ENCODE results near the gene COQ3.
A peak's percentile ranks its signal among the peaks of the same experiment; 100 is the strongest.

Gene COQ3

GRCh38 chr6:99422912-99423311 lies 28.9 kb upstream of the COQ3 start:
- Histone ChIP-seq H3K4me3 (ENCODE audit: low read depth, low read length) (peak overlapping the region; percentile 96; the same call in 1 of the 2 replicates), H3K27me3 (ENCODE audit: insufficient read depth, low read length) (no peaks in the 10 kb centered on the region), H3K36me3 (ENCODE audit: insufficient read depth, low read length) (no peaks in the 10 kb centered on the region), H3K4me1 (ENCODE audit: control insufficient read depth, insufficient read depth, low read length, unreplicated experiment) (peaks cover 31% of the 10 kb centered on the region), H2AFZ (ENCODE audit: low read length, unreplicated experiment) (no peak overlapping the region), H3K27ac (ENCODE audit: low read depth, low read length) (no peak overlapping the region), H3K79me2 (ENCODE audit: control insufficient read depth, insufficient read depth, low read length, unreplicated experiment) (peaks cover 85% of the 10 kb centered on the region)

DNA sequence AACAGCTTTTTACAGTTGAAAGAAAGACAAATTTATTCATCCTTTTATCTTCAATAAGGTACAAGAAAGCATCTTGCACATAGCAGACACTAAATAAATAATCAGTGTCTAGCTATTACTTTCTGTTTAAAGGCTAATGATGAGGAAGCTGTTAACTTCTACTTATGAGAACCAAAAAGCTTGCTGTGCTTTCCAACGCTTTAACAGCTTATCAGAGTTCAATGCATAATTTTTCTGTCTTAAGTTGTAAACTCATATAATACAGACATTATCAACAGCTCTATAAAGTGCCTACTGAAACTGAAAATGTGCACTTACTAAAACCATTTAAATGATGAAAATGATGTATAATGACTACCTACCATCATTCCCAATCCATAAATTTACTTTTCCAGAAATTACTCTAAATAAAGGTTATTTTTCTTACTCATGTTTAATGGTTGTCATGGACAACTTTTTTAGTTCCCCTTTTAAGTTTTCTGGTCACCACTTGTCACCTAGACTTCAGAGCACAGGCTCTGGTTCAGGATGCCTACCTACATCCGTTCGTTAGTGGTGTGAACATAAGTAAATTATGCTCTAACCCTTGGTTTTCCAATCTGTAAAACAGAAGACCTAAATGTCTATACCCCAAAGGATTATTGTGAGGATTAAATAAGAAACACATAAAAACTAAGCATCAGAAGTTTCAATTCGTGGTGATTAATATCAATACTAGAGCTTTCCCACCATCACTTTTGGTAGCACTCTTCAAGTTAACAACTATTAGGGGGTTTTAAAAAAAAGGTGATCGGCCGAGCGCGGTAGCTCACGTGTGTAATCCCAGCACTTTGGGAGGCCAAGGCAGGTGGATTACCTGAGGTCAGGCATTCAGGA lies 23.1 kb upstream of the COQ3 start:
- Histone ChIP-seq H3K79me2 (ENCODE audit: control insufficient read depth, insufficient read depth, low read length, unreplicated experiment) (peaks cover 93% of the 10 kb centered on the region), H3K27me3 (ENCODE audit: insufficient read depth, low read length) (no peaks in the 10 kb centered on the region), H3K27ac (ENCODE audit: low read depth, low read length) (no peak overlapping the region), H2AFZ (ENCODE audit: low read length, unreplicated experiment) (no peak overlapping the region), H3K4me1 (ENCODE audit: control insufficient read depth, insufficient read depth, low read length, unreplicated experiment) (peaks cover 18% of the 10 kb centered on the region), H3K4me3 (ENCODE audit: low read depth, low read length) (no peak overlapping the region), H3K36me3 (ENCODE audit: insufficient read depth, low read length) (peaks cover 14% of the 10 kb centered on the region)

- H3K4me3 ChIP-seq (ENCODE audit: low read depth, low read length): no peak overlapping the region
- peaks cover 90% of the 10 kb centered on the region for H3K79me2 ChIP-seq (ENCODE audit: control insufficient read depth, insufficient read depth, low read length, unreplicated experiment)
- H3K27me3 ChIP-seq (ENCODE audit: insufficient read depth, low read length): no peaks in the 10 kb centered on the region
- H3K36me3 ChIP-seq (ENCODE audit: insufficient read depth, low read length): peaks cover 14% of the 10 kb centered on the region
- H2AFZ ChIP-seq (ENCODE audit: low read length, unreplicated experiment): no peak overlapping the region
- peaks cover 14% of the 10 kb centered on the region for H3K4me1 ChIP-seq (ENCODE audit: control insufficient read depth, insufficient read depth, low read length, unreplicated experiment)
- H3K27ac ChIP-seq (ENCODE audit: low read depth, low read length): no peak overlapping the region
Observed at GRCh38 chr6:99416226-99416625, 22.2 kb upstream of the COQ3 start.

DNA sequence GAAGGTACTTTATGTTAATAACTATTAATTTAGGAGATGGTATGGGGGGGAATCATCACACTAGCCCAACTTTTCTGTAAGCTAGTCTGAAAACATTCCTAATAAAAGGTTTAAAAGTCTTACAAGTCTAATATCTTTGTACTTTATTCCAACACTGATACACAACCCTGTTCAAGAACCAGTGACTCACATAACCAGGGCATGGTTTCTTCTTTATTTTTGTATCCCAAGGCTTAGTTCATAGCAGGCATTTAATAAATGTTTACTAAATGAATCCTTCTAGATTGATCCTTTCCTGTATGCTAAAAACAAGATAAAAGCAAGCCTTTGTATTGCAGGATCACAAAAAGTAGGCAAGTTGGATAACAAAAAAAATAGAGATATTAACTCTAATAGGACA lies 21.5 kb upstream of the COQ3 start:
- no peaks in the 10 kb centered on the region for H3K27me3 ChIP-seq (ENCODE audit: insufficient read depth, low read length)
- no peak overlapping the region for H3K27ac ChIP-seq (ENCODE audit: low read depth, low read length)
- peaks cover 17% of the 10 kb centered on the region for H3K36me3 ChIP-seq (ENCODE audit: insufficient read depth, low read length)
- H3K4me1 ChIP-seq (ENCODE audit: control insufficient read depth, insufficient read depth, low read length, unreplicated experiment): peaks cover 14% of the 10 kb centered on the region
- H3K4me3 ChIP-seq (ENCODE audit: low read depth, low read length): no peak overlapping the region
- H3K79me2 ChIP-seq (ENCODE audit: control insufficient read depth, insufficient read depth, low read length, unreplicated experiment): peaks cover 88% of the 10 kb centered on the region
- no peak overlapping the region for H2AFZ ChIP-seq (ENCODE audit: low read length, unreplicated experiment)

- Histone ChIP-seq H3K79me2 (ENCODE audit: control insufficient read depth, insufficient read depth, low read length, unreplicated experiment) (peaks cover 56% of the 10 kb centered on the region), H3K4me3 (ENCODE audit: low read depth, low read length) (no peak overlapping the region), H3K36me3 (ENCODE audit: insufficient read depth, low read length) (peaks cover 35% of the 10 kb centered on the region), H2AFZ (ENCODE audit: low read length, unreplicated experiment) (no peak overlapping the region), H3K4me1 (ENCODE audit: control insufficient read depth, insufficient read depth, low read length, unreplicated experiment) (peaks cover 10% of the 10 kb centered on the region), H3K27ac (ENCODE audit: low read depth, low read length) (no peak overlapping the region), H3K27me3 (ENCODE audit: insufficient read depth, low read length) (no peaks in the 10 kb centered on the region)
Observed at GRCh38 chr6:99412065-99412464, 18.1 kb upstream of the COQ3 start.

GRCh38 chr6:99409672-99410071 lies 15.7 kb upstream of the COQ3 start:
- H3K36me3 ChIP-seq (ENCODE audit: insufficient read depth, low read length): peaks cover 48% of the 10 kb centered on the region
- H3K79me2 ChIP-seq (ENCODE audit: control insufficient read depth, insufficient read depth, low read length, unreplicated experiment): peaks cover 34% of the 10 kb centered on the region

GRCh38 chr6:99407076-99407475 lies 13.1 kb upstream of the COQ3 start:
- Histone ChIP-seq H3K36me3 (ENCODE audit: insufficient read depth, low read length) (peaks cover 60% of the 10 kb centered on the region), H3K4me3 (ENCODE audit: low read depth, low read length) (no peak overlapping the region), H3K27ac (ENCODE audit: low read depth, low read length) (no peak overlapping the region), H2AFZ (ENCODE audit: low read length, unreplicated experiment) (no peak overlapping the region), H3K79me2 (ENCODE audit: control insufficient read depth, insufficient read depth, low read length, unreplicated experiment) (peaks cover 11% of the 10 kb centered on the region), H3K27me3 (ENCODE audit: insufficient read depth, low read length) (no peaks in the 10 kb centered on the region), H3K4me1 (ENCODE audit: control insufficient read depth, insufficient read depth, low read length, unreplicated experiment) (no peaks in the 10 kb centered on the region)

More at GRCh38 chr6:99409672-99410071, 15.7 kb upstream of the COQ3 start:
- Histone ChIP-seq H3K4me3 (ENCODE audit: low read depth, low read length) (no peak overlapping the region), H3K27me3 (ENCODE audit: insufficient read depth, low read length) (no peaks in the 10 kb centered on the region), H2AFZ (ENCODE audit: low read length, unreplicated experiment) (no peak overlapping the region), H3K27ac (ENCODE audit: low read depth, low read length) (no peak overlapping the region), H3K4me1 (ENCODE audit: control insufficient read depth, insufficient read depth, low read length, unreplicated experiment) (no peaks in the 10 kb centered on the region)

GRCh38 chr6:99402448-99402847 lies 8.5 kb upstream of the COQ3 start:
- Histone ChIP-seq H3K4me3 (ENCODE audit: low read depth, low read length) (no peak overlapping the region), H3K27ac (ENCODE audit: low read depth, low read length) (no peak overlapping the region), H3K4me1 (ENCODE audit: control insufficient read depth, insufficient read depth, low read length, unreplicated experiment) (no peaks in the 10 kb centered on the region), H3K79me2 (ENCODE audit: control insufficient read depth, insufficient read depth, low read length, unreplicated experiment) (no peaks in the 10 kb centered on the region), H3K27me3 (ENCODE audit: insufficient read depth, low read length) (no peaks in the 10 kb centered on the region), H3K36me3 (ENCODE audit: insufficient read depth, low read length) (peaks cover 68% of the 10 kb centered on the region), H2AFZ (ENCODE audit: low read length, unreplicated experiment) (no peak overlapping the region)

DNA sequence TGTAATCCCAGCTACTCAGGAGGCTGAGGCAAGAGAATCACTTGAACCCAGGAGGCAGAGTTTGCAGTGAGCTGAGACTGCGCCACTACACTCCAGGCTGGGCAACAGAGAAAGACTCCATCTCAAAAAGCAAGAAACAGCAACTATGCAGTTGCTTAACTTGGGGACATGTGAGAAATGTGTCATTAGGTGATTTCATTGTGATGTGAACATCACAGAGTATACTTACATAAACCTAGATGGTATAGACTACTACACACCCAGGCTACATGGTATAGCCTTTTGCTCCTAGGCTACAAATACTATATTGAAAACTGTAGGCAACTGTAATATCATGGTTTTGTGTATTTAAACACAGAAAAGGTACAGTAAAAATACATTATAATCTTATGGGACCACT lies 3.3 kb upstream of the COQ3 start:
- H3K4me1 ChIP-seq (ENCODE audit: control insufficient read depth, insufficient read depth, low read length, unreplicated experiment): no peaks in the 10 kb centered on the region

DNA sequence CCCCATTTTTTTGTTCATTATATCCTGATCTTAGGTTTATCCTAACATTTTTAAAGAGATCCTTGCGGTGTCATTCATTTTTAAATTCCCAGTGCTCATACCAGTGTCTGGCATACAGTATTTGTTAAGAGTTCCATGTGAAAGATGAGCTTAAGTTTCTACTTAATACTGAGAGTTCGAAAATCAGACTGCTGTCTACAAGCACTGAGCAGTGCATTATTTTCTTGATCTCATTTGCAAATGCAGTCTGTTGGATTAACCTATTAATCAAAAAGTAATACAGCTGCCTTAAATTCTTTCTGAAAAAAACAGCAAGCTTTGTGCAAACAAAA lies 663 bp downstream of the COQ3 start:
- H3K4me3 ChIP-seq (ENCODE audit: low read depth, low read length): peak overlapping the region; percentile 85

More for the DNA sequence above, 3.3 kb upstream of the COQ3 start:
- H3K27me3 ChIP-seq (ENCODE audit: insufficient read depth, low read length): no peaks in the 10 kb centered on the region
- H3K36me3 ChIP-seq (ENCODE audit: insufficient read depth, low read length): peaks cover 33% of the 10 kb centered on the region
- no peak overlapping the region for H2AFZ ChIP-seq (ENCODE audit: low read length, unreplicated experiment)
- H3K27ac ChIP-seq (ENCODE audit: low read depth, low read length): no peak overlapping the region
- no peaks in the 10 kb centered on the region for H3K79me2 ChIP-seq (ENCODE audit: control insufficient read depth, insufficient read depth, low read length, unreplicated experiment)
- H3K4me3 ChIP-seq (ENCODE audit: low read depth, low read length): no peak overlapping the region

GRCh38 chr6:99390896-99391295 lies 3.1 kb downstream of the COQ3 start:
- H3K27ac ChIP-seq (ENCODE audit: low read depth, low read length): no peak overlapping the region
- H3K4me1 ChIP-seq (ENCODE audit: control insufficient read depth, insufficient read depth, low read length, unreplicated experiment): no peaks in the 10 kb centered on the region
- no peaks in the 10 kb centered on the region for H3K79me2 ChIP-seq (ENCODE audit: control insufficient read depth, insufficient read depth, low read length, unreplicated experiment)
- H2AFZ ChIP-seq (ENCODE audit: low read length, unreplicated experiment): no peak overlapping the region
- no peaks in the 10 kb centered on the region for H3K36me3 ChIP-seq (ENCODE audit: insufficient read depth, low read length)
- H3K27me3 ChIP-seq (ENCODE audit: insufficient read depth, low read length): no peaks in the 10 kb centered on the region
- no peak overlapping the region for H3K4me3 ChIP-seq (ENCODE audit: low read depth, low read length)

More for the DNA sequence above, 663 bp downstream of the COQ3 start:
- no peaks in the 10 kb centered on the region for H3K27me3 ChIP-seq (ENCODE audit: insufficient read depth, low read length)
- no peaks in the 10 kb centered on the region for H3K4me1 ChIP-seq (ENCODE audit: control insufficient read depth, insufficient read depth, low read length, unreplicated experiment)
- no peaks in the 10 kb centered on the region for H3K36me3 ChIP-seq (ENCODE audit: insufficient read depth, low read length)
- peak overlapping the region; percentile 71; the same call in 1 of the 2 replicates for H3K27ac ChIP-seq (ENCODE audit: low read depth, low read length)
- peak overlapping the region; percentile 86 for H2AFZ ChIP-seq (ENCODE audit: low read length, unreplicated experiment)
- H3K79me2 ChIP-seq (ENCODE audit: control insufficient read depth, insufficient read depth, low read length, unreplicated experiment): no peaks in the 10 kb centered on the region
